Parathyroid adenoma (tissue), 2 donors: Measurements from ENCODE around the gene HMCN1.

Source experiments
- H2AFZ ChIP-seq: fragments of 300-600 bp; sonication (generic); one replicate; pipeline ENCODE4 v1.7.0; 2017; ENCODE audit warnings: antibody characterized with exemption, mild to moderate bottlenecking
- H3K27ac ChIP-seq: fragments of 300-600 bp; sonication (generic); one replicate; pipeline ENCODE4 v1.7.0; 2017
- H3K27me3 ChIP-seq: fragments of 300-600 bp; sonication (generic); one replicate; pipeline ENCODE4 v1.7.0; 2017; ENCODE audit warnings: low read length; ENCODE audit not compliant: control insufficient read depth, insufficient read depth
- H3K36me3 ChIP-seq: fragments of 300-600 bp; sonication (generic); one replicate; pipeline ENCODE4 v1.7.0; 2017; ENCODE audit warnings: low read length; ENCODE audit not compliant: control insufficient read depth, insufficient read depth
- H3K4me1 ChIP-seq: fragments of 300-600 bp; sonication (generic); one replicate; pipeline ENCODE4 v1.7.0; 2017; ENCODE audit warnings: control low read depth
- H3K4me2 ChIP-seq: fragments of 300-600 bp; sonication (generic); one replicate; pipeline ENCODE4 v1.7.0; 2017; ENCODE audit warnings: low read length
- H3K4me3 ChIP-seq: fragments of 300-600 bp; sonication (generic); one replicate; pipeline ENCODE4 v1.7.0; 2017; ENCODE audit warnings: low read depth, low read length
- H3K79me2 ChIP-seq: fragments of 300-600 bp; sonication (generic); one replicate; pipeline ENCODE4 v1.7.0; 2017; ENCODE audit warnings: control low read depth
- H3K9ac ChIP-seq: fragments of 300-600 bp; sonication (generic); one replicate; pipeline ENCODE4 v1.7.0; 2017; ENCODE audit warnings: mild to moderate bottlenecking
- H3K9me3 ChIP-seq: fragments of 300-600 bp; sonication (generic); one replicate; pipeline ENCODE4 v1.7.0; 2017; ENCODE audit warnings: low read length; ENCODE audit not compliant: control insufficient read depth
- TF ChIP-seq, protein P1 (sequence below): fragments of 300-600 bp; sonication (generic); IDR thresholded peaks from one replicate; pipeline ENCODE4 v1.7.0; 2017; ENCODE audit warnings: antibody characterized with exemption, mild to moderate bottlenecking
- donor health status: primary hyperparathyroidism.

Gene HMCN1

DNA sequence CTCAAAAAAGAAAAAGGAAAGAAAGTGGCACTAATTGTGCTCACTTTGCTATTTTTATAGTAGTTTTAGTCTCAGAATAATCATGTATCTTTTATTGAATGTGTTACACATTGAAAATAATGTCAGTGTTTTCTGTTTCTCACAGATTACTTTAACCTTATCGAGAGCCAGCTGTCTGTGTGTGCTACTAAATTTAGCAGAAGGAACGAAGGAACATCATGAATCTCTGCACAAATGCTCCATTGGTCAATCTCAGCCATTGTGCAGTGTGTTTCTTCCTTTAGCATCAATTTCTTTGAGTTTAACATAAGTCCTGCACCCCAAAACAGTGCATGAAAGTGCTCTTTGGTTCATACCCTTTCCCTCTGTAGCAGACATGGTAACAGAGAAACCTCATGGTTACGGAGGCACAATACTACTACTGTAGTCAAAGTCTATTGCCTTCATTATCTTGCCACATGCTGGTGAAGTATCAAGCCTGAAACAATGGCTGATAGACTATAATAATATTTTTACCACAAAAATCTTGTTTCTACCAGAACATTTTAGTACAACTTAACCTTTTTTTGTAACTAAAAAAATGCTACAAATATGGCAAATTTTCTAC, 310.0 kb downstream of the HMCN1 start:
- H3K9me3 ChIP-seq, result no peaks in the 10 kb centered on the region
- no peaks in the 10 kb centered on the region for H3K4me1 ChIP-seq
- H3K4me2 ChIP-seq, result no peak overlapping the region
- H3K9ac ChIP-seq, result no peak overlapping the region
- no peak overlapping the region for H2AFZ ChIP-seq
- no peaks in the 10 kb centered on the region for H3K27me3 ChIP-seq
- no peak overlapping the region for H3K27ac ChIP-seq
- H3K4me3 ChIP-seq, result no peak overlapping the region
- TF ChIP-seq, protein P1, sequence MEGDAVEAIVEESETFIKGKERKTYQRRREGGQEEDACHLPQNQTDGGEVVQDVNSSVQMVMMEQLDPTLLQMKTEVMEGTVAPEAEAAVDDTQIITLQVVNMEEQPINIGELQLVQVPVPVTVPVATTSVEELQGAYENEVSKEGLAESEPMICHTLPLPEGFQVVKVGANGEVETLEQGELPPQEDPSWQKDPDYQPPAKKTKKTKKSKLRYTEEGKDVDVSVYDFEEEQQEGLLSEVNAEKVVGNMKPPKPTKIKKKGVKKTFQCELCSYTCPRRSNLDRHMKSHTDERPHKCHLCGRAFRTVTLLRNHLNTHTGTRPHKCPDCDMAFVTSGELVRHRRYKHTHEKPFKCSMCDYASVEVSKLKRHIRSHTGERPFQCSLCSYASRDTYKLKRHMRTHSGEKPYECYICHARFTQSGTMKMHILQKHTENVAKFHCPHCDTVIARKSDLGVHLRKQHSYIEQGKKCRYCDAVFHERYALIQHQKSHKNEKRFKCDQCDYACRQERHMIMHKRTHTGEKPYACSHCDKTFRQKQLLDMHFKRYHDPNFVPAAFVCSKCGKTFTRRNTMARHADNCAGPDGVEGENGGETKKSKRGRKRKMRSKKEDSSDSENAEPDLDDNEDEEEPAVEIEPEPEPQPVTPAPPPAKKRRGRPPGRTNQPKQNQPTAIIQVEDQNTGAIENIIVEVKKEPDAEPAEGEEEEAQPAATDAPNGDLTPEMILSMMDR, result no peak
- no peaks in the 10 kb centered on the region for H3K79me2 ChIP-seq
- no peaks in the 10 kb centered on the region for H3K36me3 ChIP-seq

- H2AFZ ChIP-seq, result no peak overlapping the region
- H3K79me2 ChIP-seq, result no peaks in the 10 kb centered on the region
- H3K9me3 ChIP-seq, result no peaks in the 10 kb centered on the region
- no peaks in the 10 kb centered on the region for H3K4me1 ChIP-seq
- TF ChIP-seq, protein P1, result no peak
- H3K4me3 ChIP-seq, result no peak overlapping the region
- H3K9ac ChIP-seq, result no peak overlapping the region
- H3K27me3 ChIP-seq, result no peaks in the 10 kb centered on the region
- H3K27ac ChIP-seq, result no peak overlapping the region
- no peaks in the 10 kb centered on the region for H3K36me3 ChIP-seq
- H3K4me2 ChIP-seq, result no peak overlapping the region
Observed at GRCh38 chr1:186046437-186047211, 312.4 kb downstream of the HMCN1 start.

GRCh38 chr1:186050360-186050759, 316.2 kb downstream of the HMCN1 start:
- Histone ChIP-seq H3K36me3 (no peaks in the 10 kb centered on the region), H3K4me1 (no peaks in the 10 kb centered on the region), H3K27ac (no peak overlapping the region), H3K4me3 (no peak overlapping the region), H3K9ac (no peak overlapping the region), H3K4me2 (no peak overlapping the region), H2AFZ (no peak overlapping the region), H3K9me3 (no peaks in the 10 kb centered on the region), H3K79me2 (no peaks in the 10 kb centered on the region), H3K27me3 (no peaks in the 10 kb centered on the region)
- TF ChIP-seq, protein P1, result no peak

GRCh38 chr1:186054003-186054402, 319.8 kb downstream of the HMCN1 start:
- no peak overlapping the region for H3K4me3 ChIP-seq
- no peak overlapping the region for H3K27ac ChIP-seq
- H2AFZ ChIP-seq, result no peak overlapping the region
- no peaks in the 10 kb centered on the region for H3K4me1 ChIP-seq
- no peak overlapping the region for H3K9ac ChIP-seq
- no peaks in the 10 kb centered on the region for H3K27me3 ChIP-seq
- TF ChIP-seq, protein P1, result no peak
- H3K79me2 ChIP-seq, result no peaks in the 10 kb centered on the region
- no peaks in the 10 kb centered on the region for H3K36me3 ChIP-seq
- no peaks in the 10 kb centered on the region for H3K9me3 ChIP-seq
- H3K4me2 ChIP-seq, result no peak overlapping the region
